Transverse colon (tissue), 4 donors: ENCODE measurements around the gene HHATL.
A peak's percentile ranks its signal among the peaks of the same experiment; 100 is the strongest.

Source experiments
- CTCF ChIP-seq, 5 experiments: fragments of 200-600 bp in 3 of 5; fragments of 450-650 bp in 2 of 5; sonication (generic) in 3 of 5; IDR thresholded peaks; 1 replicate in 2 of 5; 2 replicates in 3 of 5; pipeline ENCODE4 v1.5.1; 2016 to 2017; ENCODE audit warnings: antibody characterized with exemption in 5 of 5, inconsistent platforms in 3 of 5, mild to moderate bottlenecking in 2 of 5, moderate library complexity in 1 of 5
- EP300 ChIP-seq: sonication (generic); formaldehyde crosslinking; IDR thresholded peaks from one replicate; pipeline ENCODE4 v1.6.1; 2017; ENCODE audit warnings: antibody characterized with exemption, low read depth
- POLR2A ChIP-seq: fragments of 450-650 bp; IDR thresholded peaks from one replicate; pipeline ENCODE4 v1.6.1; 2016; ENCODE audit warnings: antibody characterized with exemption, mild to moderate bottlenecking, moderate library complexity
- POLR2AphosphoS5 ChIP-seq, 3 donors: sonication (generic); formaldehyde crosslinking; IDR thresholded peaks; one replicate each; pipeline ENCODE4 v1.6.1; 2016; ENCODE audit warnings: antibody characterized with exemption in 3 of 3

- TF ChIP-seq CTCF (IDR thresholded peaks at IDR 0.05) (no peak), EP300 (no peak), POLR2A (no peak), POLR2AphosphoS5 (IDR thresholded peaks at IDR 0.05) (peak in 2 of 3 donors; percentile 38 to 46)
These were observed 18.6 kb downstream of the HHATL start for GRCh38 chr3:42683875-42684598.
